ENCODE measurements around the gene FLYWCH2. TPM values are rescaled to one million over a fixed set of nuclear protein-coding genes. Genes with fewer than 3 reads are reported as not detected.

FLYWCH2 gene
- total and polyA plus RNA-seq, 2 of the 8 experiments (the other 6 are each of a cell fraction or from before 2014, with no cell fraction given): 16.4 to 30.7 TPM

- H3K36me3 ChIP-seq (ENCODE audit: control insufficient read depth in 2 of 4, insufficient read depth in 4 of 4, low read length in 3 of 4): peaks cover 0 to 13% (median 2%) of the 10 kb centered on the region in 4 experiments; a peak in 2 of 8 replicates
- CTCF ChIA-PET (ENCODE audit: partially characterized antibody): interaction anchor here (0.6 to 3.1 kb wide), 4 partner anchors 21 to 64 kb away, joined by 3 to 9 read pairs (median 4); no protein-coding TSS in a partner anchor
- TF ChIP-seq SAP30 (IDR thresholded peaks at IDR 0.05; ENCODE audit: insufficient read depth, insufficient replicate concordance, low read length) (no peak), SIX5 (IDR thresholded peaks at IDR 0.05; ENCODE audit: low read depth, low read length) (no peak), RFX5 (IDR thresholded peaks at IDR 0.05; ENCODE audit: borderline replicate concordance, low read depth, low read length) (no peak), CHD1 (IDR thresholded peaks at IDR 0.05; ENCODE audit: low read depth, low read length) (no peak), MAX (IDR thresholded peaks at IDR 0.05) (no peak), CBX8 (IDR thresholded peaks at IDR 0.05; ENCODE audit: borderline replicate concordance, low read depth, low read length) (no peak), BRCA1 (IDR thresholded peaks at IDR 0.05; ENCODE audit: low read depth, low read length) (no peak), EZH2 (IDR thresholded peaks at IDR 0.05; ENCODE audit: low read depth, low read length, severe bottlenecking) (no peak), HDAC2 (IDR thresholded peaks at IDR 0.05; ENCODE audit: borderline replicate concordance in 1 of 2, low read depth in 2 of 2, low read length in 2 of 2) (no peak), RAD21 (IDR thresholded peaks at IDR 0.05 in 1 of 2, conservative IDR thresholded peaks at IDR 0.05 in 1 of 2; ENCODE audit: low read depth in 2 of 2, low read length in 2 of 2) (no peak), BCL11A (IDR thresholded peaks at IDR 0.05; ENCODE audit: low read depth in 2 of 2, low read length in 2 of 2) (no peak), E2F6 (IDR thresholded peaks at IDR 0.05) (no peak), CREB1 (IDR thresholded peaks at IDR 0.05) (no peak)
These were observed 51.4 kb downstream of the FLYWCH2 start for GRCh38 chr16:2934450-2934849.

More at GRCh38 chr16:2934450-2934849, 51.4 kb downstream of the FLYWCH2 start:
- no peak overlapping the region for H2BK12ac ChIP-seq (ENCODE audit: low read depth, low read length)
- H2BK5ac ChIP-seq (ENCODE audit: low read depth, low read length): no peak overlapping the region
- H3K79me1 ChIP-seq (ENCODE audit: low read depth, low read length): no peaks in the 10 kb centered on the region; the same call in 1 of the 2 replicates
- POLR2A ChIA-PET (ENCODE audit: partially characterized antibody): interaction anchor here (0.9 to 1.6 kb wide), 2 partner anchors 12 to 13 kb away, joined by 3 to 7 read pairs; no protein-coding TSS in a partner anchor
- no peak for FAIRE-seq
- H3K14ac ChIP-seq (ENCODE audit: insufficient read length): no peak overlapping the region
- no peak overlapping the region for H3K56ac ChIP-seq (replicated peaks; ENCODE audit: insufficient read length, low read depth, low read length)
- no peaks in the 10 kb centered on the region for H3K27me3 ChIP-seq (replicated peaks in 1 of 4; ENCODE audit: control insufficient read depth in 3 of 4, extremely low read depth in 1 of 4, insufficient read depth in 3 of 4, low read length in 3 of 4)
- no peak overlapping the region for H4K8ac ChIP-seq (ENCODE audit: extremely low read depth, insufficient read depth, low read length)
- no peaks in the 10 kb centered on the region for H3K9me3 ChIP-seq (ENCODE audit: insufficient read depth in 2 of 2, low read depth in 1 of 2, low read length in 1 of 2)
- H3K27ac ChIP-seq (ENCODE audit: low read depth, low read length): no peak overlapping the region
- H3K4me2 ChIP-seq (ENCODE audit: insufficient read depth in 1 of 2, low read depth in 2 of 2, low read length in 2 of 2): no peak overlapping the region
- WGBS, 2 experiments (ENCODE audit: extremely low coverage in 1 of 2, insufficient coverage in 1 of 2, insufficient read length in 1 of 2, insufficient replicate concordance in 2 of 2, low coverage in 1 of 2, low lambda C conversion rate in 2 of 2, missing lambda C conversion rate in 1 of 2): 96% methylated on average over 15 of the region's 15 CpGs; no CpG with 5 or more reads in 1 of the 2 experiments
- no peaks in the 10 kb centered on the region for H3K79me2 ChIP-seq (ENCODE audit: control insufficient read depth in 1 of 2, insufficient read depth in 2 of 2, low read length in 2 of 2)
- H2BK15ac ChIP-seq (ENCODE audit: low read length): no peak overlapping the region
- no peak overlapping the region for H2BK120ac ChIP-seq (replicated peaks; ENCODE audit: low read depth, low read length)
- no peak overlapping the region for H2AK5ac ChIP-seq (ENCODE audit: low read depth, low read length)
- H3K23ac ChIP-seq (ENCODE audit: insufficient read length): no peak overlapping the region
- no peak overlapping the region for H2BK20ac ChIP-seq (ENCODE audit: low read length)
- no peak overlapping the region for H3K9ac ChIP-seq (replicated peaks in 1 of 4; ENCODE audit: extremely low read depth in 1 of 4, low read depth in 3 of 4, low read length in 3 of 4)
- no peaks in the 10 kb centered on the region for H3K23me2 ChIP-seq (ENCODE audit: low read depth, low read length)
- no peak for DNase-seq (ENCODE audit: low read depth in 1 of 2, low spot score in 2 of 2)
- no peak overlapping the region for H4K91ac ChIP-seq (replicated peaks; ENCODE audit: insufficient read length, low read length)
- no peak overlapping the region for H4K5ac ChIP-seq (ENCODE audit: insufficient read length, low read depth, low read length)
- no peaks in the 10 kb centered on the region for H4K20me1 ChIP-seq (replicated peaks in 1 of 2; ENCODE audit: control insufficient read depth in 1 of 2, insufficient read depth in 2 of 2, low read length in 2 of 2)
- no peak overlapping the region for H3K4ac ChIP-seq (replicated peaks; ENCODE audit: insufficient read length, low read depth, low read length)
- H2AFZ ChIP-seq (ENCODE audit: low read length): no peak overlapping the region
- no peak overlapping the region for H3K4me3 ChIP-seq (ENCODE audit: extremely low read depth in 1 of 4, insufficient read depth in 2 of 4, low read depth in 3 of 4, low read length in 4 of 4)
- no peaks in the 10 kb centered on the region; a peak in 1 of 7 replicates for H3K4me1 ChIP-seq (replicated peaks in 1 of 4; ENCODE audit: control insufficient read depth in 3 of 4, insufficient read depth in 4 of 4, low read length in 3 of 4)
- H3K18ac ChIP-seq (ENCODE audit: extremely low read depth, low read length): no peak overlapping the region
